GM18498 (cell line): Measurements from ENCODE around the gene SLC6A20.
A peak's percentile ranks its signal among the peaks of the same experiment; 100 is the strongest.

ENCODE experiments used
- ATAC-seq: cut with Tn5 transposase; IDR thresholded peaks from one replicate; pipeline ENCODE4 v1.9.1; 2021; ENCODE audit warnings: mild to moderate bottlenecking, moderate library complexity; ENCODE audit not compliant: unreplicated experiment

Gene SLC6A20, protein sequence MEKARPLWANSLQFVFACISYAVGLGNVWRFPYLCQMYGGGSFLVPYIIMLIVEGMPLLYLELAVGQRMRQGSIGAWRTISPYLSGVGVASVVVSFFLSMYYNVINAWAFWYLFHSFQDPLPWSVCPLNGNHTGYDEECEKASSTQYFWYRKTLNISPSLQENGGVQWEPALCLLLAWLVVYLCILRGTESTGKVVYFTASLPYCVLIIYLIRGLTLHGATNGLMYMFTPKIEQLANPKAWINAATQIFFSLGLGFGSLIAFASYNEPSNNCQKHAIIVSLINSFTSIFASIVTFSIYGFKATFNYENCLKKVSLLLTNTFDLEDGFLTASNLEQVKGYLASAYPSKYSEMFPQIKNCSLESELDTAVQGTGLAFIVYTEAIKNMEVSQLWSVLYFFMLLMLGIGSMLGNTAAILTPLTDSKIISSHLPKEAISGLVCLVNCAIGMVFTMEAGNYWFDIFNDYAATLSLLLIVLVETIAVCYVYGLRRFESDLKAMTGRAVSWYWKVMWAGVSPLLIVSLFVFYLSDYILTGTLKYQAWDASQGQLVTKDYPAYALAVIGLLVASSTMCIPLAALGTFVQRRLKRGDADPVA

DNA sequence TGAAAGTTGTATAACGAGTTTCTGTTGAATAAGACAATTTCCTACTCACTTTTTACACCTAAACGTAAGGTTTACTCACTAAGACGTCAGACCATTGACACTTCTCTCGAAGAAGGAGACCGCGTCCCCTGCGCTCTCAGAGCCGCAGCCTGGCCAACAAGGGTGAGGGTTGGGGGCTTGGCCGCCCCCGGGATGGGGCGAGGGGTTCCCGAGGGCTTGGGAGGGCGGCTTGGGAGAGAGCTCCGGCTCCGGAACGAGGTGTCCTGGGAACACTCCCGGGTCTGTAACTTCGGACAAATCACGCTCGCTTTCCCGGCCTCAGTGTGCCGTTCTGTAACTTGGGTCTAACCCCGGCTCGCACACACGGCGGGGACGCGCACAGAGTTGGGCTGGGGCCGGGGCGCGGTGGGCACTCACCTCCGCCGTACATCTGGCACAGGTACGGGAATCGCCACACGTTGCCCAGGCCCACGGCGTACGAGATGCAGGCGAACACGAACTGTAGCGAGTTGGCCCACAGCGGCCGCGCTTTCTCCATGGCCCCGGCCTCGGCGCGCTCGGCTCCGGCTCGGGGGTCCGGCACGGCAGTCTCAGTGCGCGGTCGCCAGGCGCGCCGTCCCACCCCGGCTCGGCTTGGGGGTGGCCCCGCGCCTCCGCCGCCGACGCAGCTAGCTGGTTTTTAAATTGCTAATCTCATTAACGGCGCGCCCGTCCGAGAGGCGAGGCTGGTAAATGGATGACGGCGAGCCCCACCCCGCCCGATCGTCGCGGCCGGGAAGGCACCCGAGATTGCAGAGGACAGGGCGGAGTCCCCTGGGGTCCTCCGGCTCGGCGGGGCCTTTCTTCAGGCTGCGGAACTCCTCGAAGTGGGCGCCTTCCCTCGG, at the start of gene SLC6A20:
SLC6A20 (minus strand) TSS at position 655 of the 884 bp plus-strand sequence; CDS start at position 538, 117 bp downstream.
- ATAC-seq: no peak

DNA sequence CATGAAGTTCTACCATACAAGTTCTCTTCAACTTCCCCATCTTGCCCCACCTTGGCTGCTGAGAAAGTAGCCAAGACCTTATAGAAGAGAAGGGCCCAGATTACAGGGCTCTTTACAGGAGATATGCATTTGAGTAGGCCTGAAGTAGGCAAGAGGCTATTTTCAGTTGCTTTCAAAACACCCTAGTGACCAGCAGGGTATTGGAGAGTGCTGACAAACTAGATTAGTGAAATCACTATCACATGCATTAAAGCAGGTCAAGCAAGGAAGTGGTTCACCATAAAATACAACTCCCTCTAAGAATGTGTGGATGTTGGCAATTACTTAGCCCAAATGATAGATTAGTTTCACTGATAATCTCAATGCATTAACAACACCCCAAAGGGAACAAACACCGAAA, 48.3 kb upstream of the SLC6A20 start:
- ATAC-seq: no peak

DNA sequence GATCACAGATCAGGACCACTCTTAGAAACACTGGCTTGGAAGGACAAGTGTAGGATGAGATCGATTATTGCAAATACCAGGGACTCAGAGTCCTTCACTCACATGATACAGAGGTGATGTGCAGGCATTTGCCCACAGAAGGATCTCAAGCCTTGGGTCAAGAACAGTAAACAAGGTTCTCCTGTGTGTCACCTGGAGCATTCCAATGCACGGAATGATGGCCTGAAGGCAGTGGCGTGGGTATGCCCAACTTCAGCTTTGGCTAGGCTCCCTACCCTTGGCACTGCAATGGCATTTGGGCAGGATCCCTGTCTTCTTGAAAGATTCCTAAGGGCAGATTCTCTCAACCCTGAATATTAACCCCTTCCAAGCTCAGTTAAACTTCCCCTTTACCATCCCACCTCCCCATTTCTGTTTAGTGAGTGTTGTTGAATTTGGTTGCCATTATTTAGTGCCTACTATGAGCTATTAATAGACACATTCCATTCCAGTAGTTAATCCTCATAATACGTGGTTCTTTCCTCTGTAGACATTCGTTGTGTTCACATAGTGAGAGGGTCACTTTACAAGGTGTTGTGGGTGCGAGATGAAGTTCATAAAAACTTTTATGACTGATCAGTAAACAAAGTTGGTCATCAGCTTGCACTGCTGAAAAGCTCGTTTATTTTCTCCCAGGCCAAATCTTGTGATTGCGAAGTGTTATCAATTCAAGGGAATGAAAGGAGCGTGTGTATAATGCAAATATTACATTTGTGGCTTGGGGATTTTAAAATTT, 46.7 kb upstream of the SLC6A20 start:
- no peak for ATAC-seq

DNA sequence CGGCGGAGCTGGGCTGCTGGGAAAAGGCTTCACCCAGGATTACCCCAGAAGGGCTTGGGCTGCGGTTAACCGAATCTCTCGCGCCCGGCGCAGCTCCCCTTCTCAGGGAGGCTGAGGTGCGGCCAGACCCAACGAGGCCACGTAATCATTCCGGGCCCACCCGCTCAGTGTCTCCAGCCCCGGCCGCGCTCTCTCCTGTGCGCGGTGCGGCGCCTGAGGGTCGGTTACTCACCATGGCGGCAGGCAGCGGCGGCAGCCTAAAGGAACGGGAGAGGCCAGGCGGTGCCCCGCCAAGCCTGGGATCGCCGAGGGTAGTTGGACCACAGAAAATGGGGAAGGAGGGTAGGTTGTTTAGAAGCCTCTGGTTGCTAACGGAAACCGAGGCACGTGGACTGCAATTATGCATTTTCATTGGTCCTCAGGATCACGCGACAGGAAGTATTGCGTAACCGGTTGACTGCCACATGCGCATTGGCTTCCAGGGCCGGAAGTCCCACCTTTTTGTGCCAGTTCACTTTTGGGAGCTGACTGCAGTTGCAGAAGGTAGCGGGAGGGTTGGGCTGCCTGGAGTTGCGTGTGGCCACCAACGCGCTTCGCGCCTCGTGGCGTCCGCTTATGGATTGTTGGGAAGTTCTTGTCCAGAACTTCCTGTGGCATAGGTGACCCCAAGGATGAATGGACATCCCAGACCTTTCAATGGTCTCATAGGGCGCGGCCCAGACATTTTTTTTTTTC, 45.6 kb upstream of the SLC6A20 start, which contains the start of gene LZTFL1:
LZTFL1 (minus strand) TSS at position 363 of the 735 bp plus-strand sequence; CDS start at position 235, 128 bp downstream.
- ATAC-seq: peak; percentile 98

DNA sequence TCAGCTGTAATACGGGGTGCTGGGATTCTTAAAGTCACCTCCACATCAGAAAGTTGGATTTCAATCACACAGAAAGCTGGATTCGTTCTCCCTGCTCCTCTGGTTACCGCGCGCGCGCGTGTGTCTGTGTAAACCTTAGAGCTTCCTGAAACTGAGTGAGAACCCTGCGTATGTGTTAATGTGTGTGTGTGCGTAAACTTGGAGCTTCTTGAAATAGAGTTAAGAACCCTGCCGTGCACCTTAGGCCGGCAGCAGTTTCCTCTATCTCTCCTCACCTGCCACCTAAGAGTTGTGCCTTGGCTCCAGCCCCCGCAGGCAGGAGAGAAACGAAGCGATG, 45.1 kb upstream of the SLC6A20 start:
- no peak for ATAC-seq

DNA sequence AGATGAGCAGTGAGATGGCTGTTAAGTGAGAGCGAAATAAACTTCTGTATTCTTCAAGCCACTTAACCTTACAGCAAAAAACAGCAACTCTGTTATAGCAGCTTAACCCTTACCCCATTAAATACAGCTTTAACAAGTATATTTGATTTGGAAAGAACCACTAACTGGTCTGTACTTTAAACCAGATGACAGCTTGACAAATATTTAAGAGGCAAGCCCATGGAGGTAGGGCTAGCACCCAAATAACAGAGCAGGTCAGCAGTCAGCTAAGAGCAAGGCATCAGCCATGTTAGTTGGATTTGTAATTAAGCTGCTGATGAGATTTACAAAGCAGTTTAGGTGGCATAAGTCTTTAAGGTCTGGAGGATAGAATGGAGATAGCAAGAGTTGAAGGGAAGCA, 42.1 kb upstream of the SLC6A20 start:
- no peak for ATAC-seq

DNA sequence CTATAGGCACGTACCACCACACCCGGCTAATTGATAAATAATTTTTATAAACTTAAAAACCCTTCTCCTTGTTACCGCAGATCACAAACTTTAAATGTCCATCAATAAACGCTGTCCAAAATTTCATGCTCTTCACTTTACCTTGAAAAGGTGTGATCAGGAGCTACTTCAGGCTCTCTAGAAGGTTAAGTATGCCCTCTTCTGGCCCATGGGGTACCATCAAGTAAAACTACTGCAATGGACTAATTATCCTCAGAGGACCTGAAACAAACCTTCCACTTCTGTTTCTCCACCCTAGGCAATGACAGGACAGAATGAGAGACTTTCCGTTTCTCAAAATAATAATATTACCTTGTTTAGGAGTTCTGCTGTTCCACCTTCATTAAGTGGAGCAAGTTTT, 36.4 kb upstream of the SLC6A20 start:
- no peak for ATAC-seq

DNA sequence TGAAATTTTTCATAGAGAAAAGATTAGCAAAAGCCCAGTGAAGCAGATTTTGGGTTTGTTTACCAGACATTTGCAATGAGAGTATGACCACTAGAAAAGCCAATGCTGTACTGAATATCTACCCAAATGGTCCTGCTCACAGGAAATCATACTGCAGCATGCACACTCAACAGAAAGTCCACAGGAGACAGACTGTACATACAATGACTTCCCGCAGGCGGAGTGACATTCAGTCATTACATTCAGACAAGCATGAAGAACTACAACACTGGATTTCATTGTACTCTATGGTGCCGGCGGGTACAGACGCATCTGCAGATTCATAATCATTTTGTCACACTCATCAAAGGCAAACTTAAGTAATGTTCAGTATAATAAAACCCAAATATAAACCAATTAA, 33.8 kb upstream of the SLC6A20 start:
- ATAC-seq: no peak

DNA sequence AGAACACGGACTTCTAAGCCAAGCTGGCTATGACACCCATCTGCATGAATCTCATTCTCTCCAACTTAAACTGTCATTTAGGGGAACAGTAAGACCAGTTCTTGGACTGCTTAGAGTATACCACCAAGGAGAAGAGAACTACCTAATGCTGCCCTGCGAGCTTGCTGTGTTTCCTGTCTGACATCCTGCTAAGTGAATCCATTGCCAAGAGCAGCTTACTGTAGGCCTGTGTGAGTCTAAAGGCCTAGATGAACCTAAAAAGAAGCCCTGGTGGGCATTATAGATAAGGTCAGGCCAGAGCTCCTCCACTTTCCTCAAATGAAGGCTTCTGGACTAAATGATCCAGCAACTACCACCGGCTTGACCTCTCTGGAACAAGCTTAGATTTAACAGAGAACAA, 30.6 kb upstream of the SLC6A20 start:
- no peak for ATAC-seq

DNA sequence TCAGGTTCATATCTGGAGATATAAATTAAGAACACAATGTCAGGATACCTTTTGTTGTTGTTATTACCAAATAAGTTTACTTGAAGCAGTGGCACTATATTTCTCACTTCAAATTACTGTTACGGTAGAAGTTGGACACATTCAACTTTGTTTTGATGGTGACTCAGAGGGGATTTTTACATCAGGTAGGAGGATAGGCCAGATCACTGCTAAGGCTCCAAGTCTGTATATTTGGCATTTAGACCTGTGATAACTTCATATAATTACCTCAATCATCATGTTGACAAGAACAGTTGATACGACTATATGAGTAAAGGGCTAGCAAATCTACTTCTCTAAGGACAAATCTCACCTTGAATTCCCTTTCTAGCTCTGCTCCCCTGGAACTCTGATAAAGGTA, 30.0 kb upstream of the SLC6A20 start:
- no peak for ATAC-seq

DNA sequence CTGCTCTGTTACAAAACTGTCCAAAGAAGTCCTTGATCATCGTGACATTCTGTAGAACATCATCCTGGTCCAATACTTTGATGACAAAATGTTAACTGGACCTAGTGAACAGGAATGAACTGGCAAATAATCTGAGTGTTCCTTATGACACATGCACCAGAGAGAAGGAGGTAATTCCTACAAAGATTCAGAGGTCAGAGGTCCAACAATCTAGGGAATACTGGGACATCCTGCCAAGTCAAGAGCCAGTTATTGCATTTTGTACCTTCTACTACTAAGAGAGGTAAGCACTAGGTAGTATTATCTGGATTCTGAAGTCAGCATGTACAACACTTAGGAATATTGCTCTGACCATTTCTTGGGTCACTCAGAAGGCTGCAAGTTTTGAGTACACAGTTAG, 24.8 kb upstream of the SLC6A20 start:
- ATAC-seq: no peak

DNA sequence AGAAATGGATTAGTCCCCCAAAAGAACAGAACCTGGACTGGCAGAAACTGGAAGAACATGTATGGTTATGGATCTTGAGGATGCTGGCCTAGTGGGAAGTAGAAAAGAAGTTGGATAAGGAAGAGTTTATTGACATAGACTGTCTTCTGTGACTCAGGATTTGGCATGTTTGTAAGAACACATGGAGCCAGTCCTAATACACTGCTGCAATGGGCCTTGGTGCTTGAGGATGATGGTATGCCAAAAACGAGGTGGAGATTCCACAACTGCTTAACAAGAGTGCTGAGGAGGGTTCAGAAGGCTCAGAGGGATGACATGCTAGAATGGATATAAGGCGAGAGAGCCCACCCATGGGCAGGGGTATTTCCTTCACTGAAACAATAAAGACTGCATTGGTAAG, 23.2 kb upstream of the SLC6A20 start:
- no peak for ATAC-seq

DNA sequence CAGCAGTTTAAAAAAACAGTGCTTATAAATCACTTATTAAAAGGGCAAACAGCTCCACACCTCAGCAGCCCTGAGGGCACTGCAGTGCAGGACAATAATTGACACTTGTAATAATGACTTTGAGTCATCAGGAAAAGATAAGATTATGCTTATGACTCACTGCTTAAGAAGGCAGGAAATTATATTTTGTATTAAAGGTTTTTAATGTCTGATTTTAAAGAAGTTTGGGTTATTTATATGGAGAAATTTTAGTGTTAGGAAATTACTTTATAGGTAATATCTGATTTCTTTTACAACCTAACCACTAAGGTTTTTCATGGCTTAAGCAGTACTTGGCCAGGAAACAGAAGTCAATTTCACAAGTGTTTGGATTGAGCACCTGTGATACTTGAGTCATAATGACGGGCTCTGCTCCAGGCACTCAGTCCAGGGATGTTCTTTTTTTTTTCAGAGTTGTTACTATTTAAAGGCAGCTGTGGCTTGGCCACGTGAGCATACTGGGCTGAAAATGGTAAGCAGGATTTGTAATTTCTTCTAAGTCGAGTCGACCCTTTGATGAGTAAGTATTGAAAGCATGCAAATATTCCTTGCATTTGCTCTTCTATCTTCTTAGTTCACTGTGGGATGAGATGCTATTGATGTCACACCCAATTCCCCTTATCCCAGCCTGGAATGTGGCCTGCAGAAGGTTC, 21.6 kb upstream of the SLC6A20 start:
- ATAC-seq: no peak

DNA sequence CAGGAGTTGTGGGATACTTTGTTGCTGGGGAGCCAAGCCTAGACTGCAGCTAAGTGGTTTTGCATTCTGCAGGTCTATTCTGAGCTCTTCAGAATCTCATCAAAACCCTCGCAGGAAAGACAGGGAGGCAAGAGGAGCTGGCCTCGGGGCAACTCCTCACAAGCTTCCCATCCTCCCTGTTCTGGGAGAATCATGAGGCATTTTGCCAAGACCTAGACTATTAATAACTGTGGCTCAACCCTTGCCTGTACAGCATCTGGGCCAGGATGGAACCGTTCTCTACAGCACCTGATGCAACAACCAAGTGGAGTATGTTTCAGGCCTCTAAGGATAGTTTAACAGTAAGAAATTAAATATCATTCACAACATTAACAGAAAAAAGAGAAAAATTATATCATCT, 20.2 kb upstream of the SLC6A20 start:
- ATAC-seq: no peak

DNA sequence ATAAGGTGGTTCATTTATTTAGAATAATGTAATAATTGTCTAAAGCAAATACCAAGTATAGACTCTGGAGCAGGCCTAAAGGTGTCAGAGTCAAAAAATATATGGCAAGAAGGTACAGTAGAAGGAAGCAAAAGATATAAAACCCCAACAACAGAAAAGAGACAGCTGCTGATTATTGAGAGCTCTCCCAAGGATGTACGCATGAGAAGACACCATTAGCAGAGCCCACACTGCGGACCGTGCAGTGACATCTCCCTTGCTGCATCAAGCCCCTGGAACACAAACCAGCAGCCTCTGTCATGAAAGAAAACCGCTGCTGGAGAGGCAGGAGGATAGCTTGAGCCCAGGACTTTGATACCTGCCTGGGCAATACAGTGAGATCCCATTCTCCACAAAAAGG, 18.0 kb upstream of the SLC6A20 start:
- no peak for ATAC-seq

DNA sequence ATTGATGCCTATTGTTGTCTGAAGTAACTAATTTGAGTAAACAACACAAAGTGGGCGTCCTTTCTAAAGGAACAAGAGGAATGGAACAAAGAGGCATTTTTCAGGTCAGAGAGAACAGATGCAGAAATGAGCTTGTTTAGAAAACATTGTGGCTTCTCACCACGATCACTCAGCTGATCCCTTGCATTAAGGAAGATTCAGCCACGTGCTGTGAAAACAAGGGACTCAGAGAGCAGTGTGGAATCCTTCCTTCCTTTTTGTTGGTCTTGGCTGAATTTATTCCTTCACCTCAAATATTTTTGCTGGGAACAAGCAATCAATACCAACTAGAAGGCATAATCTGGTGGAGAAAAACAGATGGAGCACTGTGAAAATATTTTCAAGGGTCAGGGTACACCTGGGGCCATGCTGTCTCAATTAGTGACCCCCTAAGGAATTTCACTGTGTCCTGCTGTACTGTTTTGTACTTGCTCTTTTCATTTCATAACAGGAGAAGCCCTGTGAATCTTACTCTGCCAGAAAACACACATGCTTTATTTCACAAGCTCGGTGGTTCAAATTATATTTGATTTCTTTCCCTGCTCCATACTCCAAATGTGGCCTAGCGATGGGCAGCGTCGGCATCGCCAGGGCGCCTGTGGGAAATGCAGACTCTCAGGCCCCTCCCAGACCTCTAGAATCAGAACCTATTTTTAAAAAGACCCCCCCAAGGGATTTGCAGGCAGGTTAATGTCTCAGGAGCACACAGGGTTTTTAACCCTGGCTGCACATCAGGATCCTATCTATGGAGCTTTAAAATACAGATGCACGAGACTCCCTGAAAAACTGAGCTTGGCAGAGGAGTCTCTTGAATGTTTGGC, 11.6 kb upstream of the SLC6A20 start:
- ATAC-seq: no peak

DNA sequence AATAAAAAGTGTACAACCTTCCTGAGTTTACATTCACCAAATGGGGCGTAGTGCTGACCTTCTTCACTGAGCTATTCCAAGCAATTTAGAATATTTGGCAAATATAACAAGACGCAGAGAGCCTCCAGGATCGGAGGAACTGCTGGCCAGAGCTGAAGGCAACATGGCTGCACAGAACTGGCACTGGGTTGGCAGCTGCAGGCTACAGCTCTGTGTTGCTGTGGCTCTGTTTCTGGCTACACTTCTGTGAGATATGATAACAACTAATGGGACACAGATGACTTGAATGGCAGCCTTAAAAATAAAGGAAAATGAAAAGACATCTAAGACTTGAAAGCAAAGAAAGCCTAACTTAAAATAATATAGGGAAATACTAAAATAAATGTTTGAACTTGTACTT, 10.8 kb upstream of the SLC6A20 start:
- no peak for ATAC-seq

DNA sequence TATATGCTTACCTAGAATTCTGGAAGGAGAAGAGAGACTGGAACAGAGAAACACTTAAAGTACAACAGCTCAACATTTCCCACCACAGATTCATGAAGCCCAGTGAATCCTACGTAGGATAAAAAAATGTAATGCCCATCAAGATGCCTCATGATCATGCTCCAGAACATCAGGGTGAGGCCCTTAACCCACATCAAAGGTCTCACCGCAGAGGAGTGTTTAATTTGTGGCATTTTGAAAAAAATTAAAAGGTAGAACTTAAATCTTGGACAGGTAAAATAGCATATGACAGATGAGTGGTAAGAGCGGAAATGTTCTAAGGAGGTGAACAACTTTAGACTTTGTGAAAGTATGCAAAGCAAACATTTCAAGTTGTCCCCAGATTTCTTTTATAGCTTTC, 9.7 kb upstream of the SLC6A20 start:
- no peak for ATAC-seq
